ENCODE data around the gene OTX2. TPM values are rescaled to one million over a fixed set of nuclear protein-coding genes. Genes with fewer than 3 reads are reported as not detected.

Gene OTX2
- total RNA-seq, 2 experiments from 2014 or later, result not detected

DNA sequence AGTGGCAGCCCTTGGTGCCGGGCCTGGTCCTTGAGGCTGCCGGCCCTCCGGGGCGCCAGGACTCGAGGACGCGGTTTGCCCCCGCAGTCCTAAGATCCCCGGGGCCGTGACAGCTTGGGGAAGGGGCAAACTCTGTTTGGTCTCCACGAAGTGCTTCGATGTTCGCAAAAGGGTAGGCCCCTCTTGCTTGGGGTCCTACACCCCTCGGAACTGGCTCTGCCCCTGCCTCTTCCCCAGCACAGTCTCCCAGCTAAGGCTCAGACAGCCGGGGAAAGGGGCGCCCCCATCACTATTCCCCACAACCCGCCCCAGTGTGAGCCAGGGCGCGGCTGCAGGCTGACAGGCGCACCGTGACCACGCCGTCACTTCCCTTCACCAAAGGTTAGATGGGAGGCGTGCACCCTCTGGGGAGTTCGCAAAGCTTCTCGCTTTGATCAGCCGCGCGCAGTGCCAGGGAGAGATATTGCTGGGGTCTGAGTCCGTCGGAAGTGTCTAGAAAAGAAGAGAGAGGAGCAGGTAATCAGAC is 7.2 kb upstream of the OTX2 start:
- no peak for ATAC-seq
- Mint-ChIP-seq H3K27ac (no peak overlapping the region), H3K4me1 (peaks cover 3% of the 10 kb centered on the region), H3K27me3 (peaks cover 77% of the 10 kb centered on the region), H3K36me3 (no peaks in the 10 kb centered on the region), H3K9me3 (ENCODE audit: low read depth) (no peaks in the 10 kb centered on the region), H3K4me3 (no peak overlapping the region)
- CTCF ChIA-PET, result no interaction called here
- DNase-seq, result no peak

DNA sequence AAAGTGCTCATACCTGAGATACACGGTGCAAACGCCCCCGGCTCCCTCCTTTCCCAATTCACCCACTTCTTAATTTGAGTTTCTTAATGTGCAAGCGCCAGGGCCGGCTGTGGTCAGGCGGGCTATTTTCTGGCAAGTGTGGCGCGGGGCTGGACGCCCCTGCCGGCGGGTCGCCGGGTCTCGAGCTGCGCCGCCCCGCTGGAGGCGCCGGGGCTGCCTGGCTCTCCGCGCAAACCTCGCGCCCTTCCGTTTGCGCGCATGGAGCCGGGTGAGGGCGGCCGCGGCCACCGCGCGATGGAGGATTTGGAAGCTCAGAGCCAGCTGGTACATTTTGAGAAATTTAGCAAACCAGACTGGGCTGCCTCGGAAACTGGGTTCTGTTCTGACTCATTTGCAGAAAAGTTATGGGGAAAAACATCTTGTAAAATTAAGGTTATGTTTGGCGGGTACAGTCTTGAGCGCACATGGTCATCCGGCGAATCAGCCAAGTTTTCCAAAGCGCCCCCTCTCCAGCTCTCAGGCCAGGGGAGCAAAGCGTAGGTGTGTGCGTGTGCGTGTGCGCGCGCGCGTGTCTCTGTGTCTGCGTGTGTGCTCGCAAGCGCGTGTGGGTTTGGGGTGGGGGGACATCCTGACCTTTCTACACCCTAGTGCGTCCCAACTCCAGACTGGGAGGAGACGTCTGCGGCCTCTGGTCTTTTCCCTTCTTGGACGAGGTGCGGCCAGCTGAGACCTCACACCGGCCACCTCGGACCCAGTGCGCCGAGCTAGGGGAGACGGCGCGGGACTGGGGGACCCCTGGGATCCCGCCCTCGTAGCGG is 6.5 kb upstream of the OTX2 start:
- Mint-ChIP-seq H3K27me3 (peaks cover 80% of the 10 kb centered on the region), H3K27ac (no peak overlapping the region), H3K4me1 (peaks cover 3% of the 10 kb centered on the region), H3K36me3 (no peaks in the 10 kb centered on the region), H3K9me3 (ENCODE audit: low read depth) (no peaks in the 10 kb centered on the region), H3K4me3 (no peak overlapping the region)
- no peak for DNase-seq
- CTCF ChIA-PET, result no interaction called here
- no peak for ATAC-seq

- CTCF ChIA-PET, result no interaction called here
- Mint-ChIP-seq H3K27me3 (peaks cover 82% of the 10 kb centered on the region), H3K27ac (no peak overlapping the region), H3K4me1 (peaks cover 3% of the 10 kb centered on the region), H3K9me3 (ENCODE audit: low read depth) (no peaks in the 10 kb centered on the region), H3K36me3 (peaks cover 3% of the 10 kb centered on the region), H3K4me3 (no peak overlapping the region)
- no peak for ATAC-seq
- no peak for DNase-seq
These were observed 5.5 kb upstream of the OTX2 start for GRCh38 chr14:56815745-56816144.

GRCh38 chr14:56814969-56815700 is 4.9 kb upstream of the OTX2 start:
- ATAC-seq (no peak), DNase-seq (no peak)
- Mint-ChIP-seq H3K27ac (no peak overlapping the region), H3K9me3 (ENCODE audit: low read depth) (no peaks in the 10 kb centered on the region), H3K36me3 (peaks cover 4% of the 10 kb centered on the region), H3K27me3 (peaks cover 85% of the 10 kb centered on the region), H3K4me3 (no peak overlapping the region), H3K4me1 (peaks cover 3% of the 10 kb centered on the region)
- CTCF ChIA-PET, result no interaction called here

- no peak overlapping the region for H3K27ac Mint-ChIP-seq
- ATAC-seq (no peak), DNase-seq (no peak)
- no peaks in the 10 kb centered on the region for H3K9me3 Mint-ChIP-seq (ENCODE audit: low read depth)
- H3K4me1 Mint-ChIP-seq, result peaks cover 5% of the 10 kb centered on the region
- no peak overlapping the region for H3K4me3 Mint-ChIP-seq
- CTCF ChIA-PET, result no interaction called here
- peaks cover 87% of the 10 kb centered on the region for H3K27me3 Mint-ChIP-seq
- H3K36me3 Mint-ChIP-seq, result peaks cover 10% of the 10 kb centered on the region
These were observed 4.3 kb upstream of the OTX2 start for GRCh38 chr14:56814519-56814959.

DNA sequence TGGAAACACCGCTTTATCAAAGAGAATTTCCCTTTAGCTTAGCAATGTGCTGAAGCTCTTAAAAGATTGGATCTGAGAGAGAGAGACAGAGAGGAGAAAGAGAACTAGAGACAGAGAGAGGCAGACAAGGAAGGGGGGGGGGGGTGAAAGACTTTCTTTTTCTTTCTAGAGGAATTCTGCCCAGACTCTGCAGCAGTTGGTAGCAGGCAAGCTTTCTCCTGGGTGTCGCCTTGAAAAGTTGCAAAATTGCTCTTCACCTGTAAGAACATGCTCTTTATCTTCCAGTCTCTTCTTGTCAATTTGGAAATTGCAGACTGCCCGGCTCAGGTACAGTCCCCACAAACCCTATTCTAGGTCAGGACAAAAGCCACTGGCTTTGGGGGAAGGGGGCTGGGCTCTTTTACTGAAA is 2.9 kb upstream of the OTX2 start:
- ATAC-seq, result no peak
- no peak overlapping the region for H3K4me3 Mint-ChIP-seq
- no peaks in the 10 kb centered on the region for H3K9me3 Mint-ChIP-seq (ENCODE audit: low read depth)
- H3K36me3 Mint-ChIP-seq, result peaks cover 14% of the 10 kb centered on the region
- H3K27me3 Mint-ChIP-seq, result peaks cover 84% of the 10 kb centered on the region
- H3K27ac Mint-ChIP-seq, result no peak overlapping the region
- DNase-seq, result no peak
- CTCF ChIA-PET, result no interaction called here
- H3K4me1 Mint-ChIP-seq, result peaks cover 7% of the 10 kb centered on the region

GRCh38 chr14:56812364-56813141 is 2.3 kb upstream of the OTX2 start:
- Mint-ChIP-seq H3K36me3 (peaks cover 15% of the 10 kb centered on the region), H3K27me3 (peaks cover 83% of the 10 kb centered on the region), H3K9me3 (ENCODE audit: low read depth) (no peaks in the 10 kb centered on the region), H3K4me1 (peaks cover 9% of the 10 kb centered on the region), H3K27ac (peak overlapping the region; percentile 46), H3K4me3 (no peak overlapping the region)
- no peak for ATAC-seq
- CTCF ChIA-PET, result no interaction called here
- DNase-seq, result no peak

DNA sequence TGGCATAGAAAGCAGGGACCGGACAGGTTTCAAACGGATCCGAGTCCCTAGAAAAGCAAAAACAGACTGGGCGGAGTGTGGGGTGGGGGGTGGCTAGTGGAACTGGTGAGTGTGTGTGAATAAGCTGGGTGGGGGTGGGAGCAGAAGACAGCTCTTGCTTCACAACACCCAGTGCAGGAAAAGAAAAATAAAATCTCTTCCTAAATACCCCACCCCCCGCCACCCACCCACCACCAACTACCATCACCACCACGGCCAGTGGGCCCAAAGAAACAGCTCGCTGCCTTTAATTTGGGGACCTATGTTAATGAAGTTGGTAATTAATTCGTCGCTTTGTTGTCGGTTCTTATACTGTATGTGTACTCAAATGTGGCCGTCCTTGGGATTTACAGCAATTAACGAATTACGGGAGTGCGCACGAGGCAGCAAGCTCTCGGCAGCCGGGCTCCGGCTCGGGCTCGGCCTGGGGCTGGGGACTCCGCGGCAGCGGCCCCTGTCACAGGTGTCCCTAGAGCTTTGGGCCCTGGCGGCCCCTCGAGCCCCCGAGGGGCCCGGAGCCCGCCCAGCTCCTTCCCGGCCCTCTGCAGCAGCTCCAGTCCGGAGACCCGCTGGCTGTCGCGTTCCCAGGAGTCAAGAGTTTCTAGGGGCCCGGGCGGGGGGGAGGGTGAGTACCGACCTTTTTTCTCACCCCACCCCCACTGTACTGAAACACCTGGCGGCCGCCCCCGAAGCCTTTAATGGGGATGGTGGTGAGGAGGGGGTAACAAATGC is 1.5 kb upstream of the OTX2 start:
- Mint-ChIP-seq H3K4me3 (no peak overlapping the region), H3K36me3 (peaks cover 18% of the 10 kb centered on the region), H3K27ac (no peak overlapping the region), H3K9me3 (ENCODE audit: low read depth) (no peaks in the 10 kb centered on the region), H3K4me1 (peaks cover 11% of the 10 kb centered on the region), H3K27me3 (peaks cover 85% of the 10 kb centered on the region)
- ATAC-seq, result no peak
- DNase-seq, result no peak
- CTCF ChIA-PET, result no interaction called here

GRCh38 chr14:56810836-56811592 is 735 bp upstream of the OTX2 start:
- no peak overlapping the region for H3K27ac Mint-ChIP-seq
- H3K4me3 Mint-ChIP-seq, result no peak overlapping the region
- peaks cover 86% of the 10 kb centered on the region for H3K27me3 Mint-ChIP-seq
- DNase-seq (no peak), ATAC-seq (no peak)
- H3K9me3 Mint-ChIP-seq (ENCODE audit: low read depth), result no peaks in the 10 kb centered on the region
- peaks cover 10% of the 10 kb centered on the region for H3K4me1 Mint-ChIP-seq
- peaks cover 18% of the 10 kb centered on the region for H3K36me3 Mint-ChIP-seq
- CTCF ChIA-PET, result no interaction called here

- CTCF ChIA-PET, result no interaction called here
These were observed 771 bp downstream of the OTX2 start for GRCh38 chr14:56809270-56810146.

DNA sequence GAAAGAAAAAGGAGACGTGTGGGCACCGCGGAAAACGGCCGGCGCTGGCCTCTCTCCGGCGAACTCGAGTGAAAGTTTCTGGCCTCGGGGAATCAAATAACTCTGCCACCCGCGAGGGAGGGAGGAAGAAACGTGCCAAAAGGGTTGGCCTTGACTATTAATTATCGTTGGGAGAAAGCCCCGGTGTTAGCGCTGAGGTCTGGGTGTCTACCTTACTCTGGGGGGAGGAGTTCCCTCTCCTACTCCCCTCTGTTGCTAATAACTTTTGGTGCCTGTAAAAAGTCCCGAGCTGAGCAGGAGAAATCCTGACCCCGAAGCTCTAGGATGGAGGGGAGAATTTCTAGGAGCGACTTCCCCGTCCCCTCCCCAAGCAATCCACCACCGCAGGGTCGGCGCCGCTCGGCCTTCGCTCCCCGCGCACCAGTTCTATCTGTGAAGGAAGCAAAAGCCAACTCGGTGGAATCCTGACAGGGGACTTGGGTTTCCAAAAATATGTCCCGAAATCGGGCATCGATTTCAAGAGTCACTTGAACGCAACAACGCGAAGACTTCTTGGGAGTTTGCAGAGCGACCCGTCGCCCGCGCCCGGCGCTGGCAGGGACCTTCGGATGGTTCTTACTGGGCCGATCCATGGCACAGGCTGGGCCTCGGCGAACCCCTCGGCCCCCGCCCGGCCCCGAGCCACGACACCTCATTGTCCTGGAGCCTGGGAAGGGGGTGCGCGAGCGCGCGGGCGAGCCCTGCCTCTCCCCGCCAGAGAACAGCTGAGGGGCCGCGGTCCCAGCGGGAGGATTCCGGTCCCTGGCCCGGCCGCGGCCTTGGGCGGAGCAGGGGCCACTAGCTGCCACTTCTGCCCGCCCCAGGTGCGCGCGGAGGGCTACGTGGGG is 1.7 kb downstream of the OTX2 start:
- Mint-ChIP-seq H3K4me3 (no peak overlapping the region), H3K36me3 (peaks cover 18% of the 10 kb centered on the region), H3K9me3 (ENCODE audit: low read depth) (no peaks in the 10 kb centered on the region), H3K4me1 (peaks cover 10% of the 10 kb centered on the region), H3K27me3 (peaks cover 86% of the 10 kb centered on the region), H3K27ac (peak overlapping the region; percentile 46)
- CTCF ChIA-PET, result no interaction called here
- DNase-seq (no peak), ATAC-seq (no peak)

More at GRCh38 chr14:56809270-56810146, 771 bp downstream of the OTX2 start:
- Mint-ChIP-seq H3K27me3 (peaks cover 85% of the 10 kb centered on the region), H3K36me3 (peaks cover 18% of the 10 kb centered on the region), H3K27ac (peak overlapping the region; percentile 62), H3K9me3 (ENCODE audit: low read depth) (no peaks in the 10 kb centered on the region), H3K4me1 (peaks cover 10% of the 10 kb centered on the region), H3K4me3 (no peak overlapping the region)
- DNase-seq (no peak), ATAC-seq (no peak)

All from activated CD8-positive, alpha-beta memory T cell treated with anti-CD3 and anti-CD28 coated beads, Interleukin-2, amount 10 ng/mL, durations not matched to agents 7 days and 5 days (primary cell).